NCI-H510A (cell line): Measurements from ENCODE around the gene C20orf96.
"Not testable (repeated sequence)": the region's sequence is repeated elsewhere in the genome, so short reads cannot be mapped to it uniquely, and the experiment has no call there.

Experiments
- DNase-seq: peaks from one replicate; lab custom pipeline; 2025; lab: John Stamatoyannopoulos, UW

C20orf96 gene

DNA sequence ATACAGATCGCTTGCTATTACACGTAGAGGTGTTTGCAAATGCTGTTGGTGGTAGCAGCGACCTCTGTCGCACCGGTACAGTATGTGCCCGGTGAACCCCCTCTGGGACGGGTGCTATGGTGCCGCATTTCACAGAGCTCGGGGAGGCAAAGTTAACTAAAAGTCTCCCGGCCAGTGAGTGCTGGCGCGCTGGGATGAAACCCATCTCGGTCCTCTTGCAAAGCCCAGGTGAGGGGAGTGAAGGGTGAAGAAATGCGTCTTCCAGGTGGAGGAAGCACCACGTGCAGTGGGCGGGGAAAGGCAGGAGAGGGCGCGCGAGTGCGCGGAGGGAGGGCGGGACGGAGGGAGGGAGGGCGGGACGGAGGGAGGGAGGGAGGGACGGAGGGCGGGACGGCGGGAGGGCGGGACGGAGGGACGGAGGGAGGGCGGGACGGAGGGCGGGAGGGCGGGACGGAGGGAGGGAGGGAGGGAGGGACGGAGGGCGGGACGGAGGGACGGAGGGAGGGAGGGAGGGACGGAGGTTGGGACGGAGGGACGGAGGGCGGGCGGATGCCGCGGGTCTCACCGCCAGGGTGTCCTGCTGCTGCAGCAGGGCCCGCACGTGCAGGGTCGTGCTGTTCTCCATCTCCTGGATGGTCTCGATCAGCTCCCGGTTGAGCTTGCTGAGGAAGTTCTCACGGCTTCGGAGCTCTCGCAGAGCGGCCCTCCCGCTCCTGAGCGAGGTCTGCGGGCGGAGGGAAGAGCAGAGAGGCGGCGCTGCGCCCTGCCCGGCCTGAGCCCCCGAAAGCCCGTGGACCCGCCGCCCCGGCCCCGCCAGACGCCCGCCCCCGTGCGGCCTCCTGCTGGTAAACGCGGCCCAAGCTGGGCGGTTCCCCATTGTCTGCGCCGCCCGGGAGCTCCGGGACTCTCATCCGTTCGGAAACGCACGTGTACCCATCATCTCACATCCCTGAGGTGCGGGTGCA lies 11.7 kb downstream of the C20orf96 start:
- no peak for DNase-seq

DNA sequence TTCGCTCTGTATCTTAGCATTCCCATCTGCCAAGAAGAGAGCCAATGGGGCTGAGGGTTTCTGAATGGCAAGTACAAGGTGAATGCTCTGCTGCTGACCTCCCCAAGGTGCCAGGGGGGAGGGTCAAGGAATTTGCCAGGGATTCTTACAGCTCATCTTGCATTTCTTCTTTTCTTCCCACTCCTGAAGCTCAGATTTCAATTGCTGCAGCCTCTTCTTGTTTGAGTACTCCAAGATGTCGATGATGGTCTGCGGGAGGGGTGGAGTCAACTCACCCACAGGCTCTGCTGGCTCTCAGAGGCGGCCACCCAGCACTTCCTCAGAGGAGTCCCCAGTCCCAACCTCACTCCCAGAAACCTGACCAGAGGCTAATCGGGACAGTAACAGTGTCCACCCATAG lies 12.4 kb downstream of the C20orf96 start:
- no peak for DNase-seq

DNA sequence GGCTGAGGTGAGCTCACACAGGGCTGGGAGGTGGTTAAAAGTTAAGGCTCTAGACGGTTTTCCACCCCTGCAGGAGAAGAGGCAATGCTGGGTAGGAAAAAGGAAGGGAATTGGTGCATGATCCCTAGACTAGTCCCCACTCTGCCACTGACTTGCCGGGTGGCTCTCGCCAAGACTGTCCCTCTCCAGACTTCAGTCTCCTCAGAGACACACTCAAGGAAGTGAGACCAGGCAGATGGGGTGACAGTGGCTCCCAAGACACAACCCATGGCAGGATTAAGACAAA lies 13.1 kb downstream of the C20orf96 start:
- no peak for DNase-seq

DNA sequence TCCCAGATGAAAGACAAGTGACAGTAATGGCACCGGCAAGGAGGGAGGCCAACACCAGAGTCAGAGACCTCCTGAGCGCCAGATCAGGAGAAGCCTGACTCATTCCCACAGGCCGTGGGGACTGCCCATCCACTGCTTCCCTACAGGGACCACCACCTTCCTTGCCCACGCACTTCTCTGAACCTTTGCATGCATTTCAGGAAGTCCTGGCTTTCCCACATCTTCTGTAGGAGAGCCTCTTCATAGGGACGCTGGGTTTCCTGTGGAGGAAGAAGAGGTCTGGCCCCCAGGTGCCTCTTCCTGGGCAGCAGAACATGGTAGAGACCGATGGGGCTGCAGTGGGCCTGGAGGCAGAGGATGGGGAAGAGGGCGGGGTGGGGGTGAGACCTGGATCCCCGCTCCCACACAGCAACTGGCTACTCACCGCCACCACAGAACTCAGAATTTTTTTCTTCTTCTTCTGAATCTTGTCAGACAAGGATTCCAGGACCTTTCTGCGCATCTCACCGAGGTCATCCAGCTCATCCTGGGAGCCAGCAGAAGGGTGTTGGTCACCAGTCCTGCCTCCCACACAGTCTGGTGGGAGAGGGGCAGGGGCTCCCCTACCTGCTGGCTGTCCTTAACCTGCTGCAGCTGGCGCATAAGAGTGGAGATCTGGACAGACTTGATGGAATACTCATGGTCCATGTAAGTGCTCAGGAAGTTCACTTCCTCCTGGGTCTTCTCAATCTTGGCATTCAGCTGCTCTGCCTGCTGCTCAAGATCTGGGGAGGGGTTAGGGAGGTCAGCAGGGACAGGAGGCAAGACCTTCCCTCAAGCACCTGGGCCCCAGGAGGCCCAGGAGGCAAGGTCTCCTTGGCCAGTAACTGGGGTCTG lies 13.7 kb downstream of the C20orf96 start:
- DNase-seq, result no peak

DNA sequence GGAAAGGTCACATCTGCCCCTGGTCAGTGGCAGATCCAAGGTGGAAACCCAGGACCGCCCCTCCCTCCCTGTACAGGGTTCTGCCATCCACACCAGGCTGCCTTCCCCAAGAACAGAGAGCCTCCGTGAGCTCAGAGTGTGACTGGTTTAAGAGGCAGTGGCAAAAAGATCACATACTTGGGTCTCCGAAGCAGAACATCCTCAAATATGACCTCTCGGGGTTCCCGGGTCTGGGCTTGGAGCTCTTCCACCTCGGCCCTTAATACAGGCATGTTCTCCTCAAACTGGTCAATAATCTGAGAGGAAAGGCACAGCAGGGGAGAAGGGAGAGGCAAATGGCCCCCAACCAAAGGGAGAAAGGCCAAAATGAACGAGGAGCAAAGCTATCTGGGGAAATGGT lies 14.8 kb downstream of the C20orf96 start:
- DNase-seq, result no peak

DNA sequence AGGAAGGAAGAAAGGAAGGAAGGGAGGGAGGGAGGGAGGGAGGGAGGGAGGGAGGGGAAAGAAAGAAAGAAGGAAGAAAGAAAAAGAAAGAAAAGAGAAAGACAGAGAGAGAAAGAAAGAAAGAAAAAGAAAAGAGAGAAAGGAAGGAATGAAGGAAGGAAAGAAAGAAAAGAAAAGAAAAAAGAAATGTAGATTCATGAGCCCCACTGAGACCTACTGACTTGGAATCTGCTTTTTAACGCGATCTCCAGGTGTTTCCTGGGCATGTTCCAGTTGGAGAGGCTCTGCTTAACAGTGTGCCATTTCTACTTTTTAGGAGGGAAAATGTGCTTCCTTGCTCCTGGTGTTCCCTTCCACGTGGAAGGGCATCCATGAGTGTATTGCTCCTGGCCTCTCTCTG lies 16.7 kb downstream of the C20orf96 start:
- no peak for DNase-seq

DNA sequence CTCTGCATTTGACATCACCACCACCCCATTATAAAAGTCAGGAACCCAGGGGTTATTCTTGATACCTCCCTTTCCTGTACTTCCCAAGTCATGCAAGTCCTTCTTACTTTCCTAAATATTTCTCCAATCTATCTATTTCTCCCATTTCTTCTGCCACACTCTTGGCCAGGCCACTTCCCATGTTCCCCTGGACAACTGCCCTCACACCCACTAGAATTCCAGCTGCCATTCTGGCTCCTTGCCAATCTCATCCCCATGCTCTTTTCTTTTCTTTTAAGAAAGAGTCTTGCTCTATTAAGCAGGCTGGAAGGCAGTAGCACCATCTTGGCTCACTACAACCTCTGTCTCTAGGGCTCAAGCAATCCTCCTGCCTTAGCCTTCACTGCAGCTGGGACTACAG lies 17.8 kb downstream of the C20orf96 start:
- no peak for DNase-seq

DNA sequence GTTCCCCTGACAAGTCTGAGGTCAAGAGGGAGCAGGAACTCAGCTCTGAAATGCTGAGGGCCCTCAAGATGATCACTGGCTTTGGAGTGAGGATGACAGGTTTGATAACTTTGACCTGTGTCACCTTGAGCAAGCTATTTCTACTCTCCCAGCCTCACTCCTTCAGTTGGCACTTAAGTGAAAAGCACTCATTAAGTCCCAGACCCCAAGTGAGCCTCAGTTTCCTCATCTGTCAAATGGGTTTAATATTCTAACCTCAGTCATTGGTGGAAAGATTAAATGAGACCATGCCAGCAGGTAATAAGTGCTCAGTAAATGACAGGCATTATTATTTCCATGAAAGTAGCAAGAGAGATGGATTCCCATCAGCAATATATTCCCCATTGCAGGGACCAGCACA lies 19.0 kb downstream of the C20orf96 start:
- DNase-seq, result no peak

DNA sequence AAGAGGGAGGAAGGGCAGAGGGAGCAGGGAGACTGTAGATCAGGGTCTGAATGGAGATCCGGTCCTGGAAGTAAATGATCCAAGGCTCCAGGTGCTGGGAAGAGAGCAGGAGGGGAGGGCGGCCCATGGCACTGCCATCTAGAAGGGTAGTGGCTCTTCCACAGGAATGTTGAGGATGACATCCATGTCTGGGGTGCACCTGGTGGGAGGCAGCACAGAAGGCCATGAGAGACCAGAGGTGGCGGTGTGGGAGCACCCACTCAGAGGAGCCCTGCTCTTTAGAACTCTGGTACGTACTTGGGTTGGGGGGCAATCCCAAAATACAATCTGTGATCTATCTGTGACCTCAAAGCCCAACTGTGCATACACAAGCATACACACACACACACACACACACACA lies 19.5 kb downstream of the C20orf96 start:
- no peak for DNase-seq

DNA sequence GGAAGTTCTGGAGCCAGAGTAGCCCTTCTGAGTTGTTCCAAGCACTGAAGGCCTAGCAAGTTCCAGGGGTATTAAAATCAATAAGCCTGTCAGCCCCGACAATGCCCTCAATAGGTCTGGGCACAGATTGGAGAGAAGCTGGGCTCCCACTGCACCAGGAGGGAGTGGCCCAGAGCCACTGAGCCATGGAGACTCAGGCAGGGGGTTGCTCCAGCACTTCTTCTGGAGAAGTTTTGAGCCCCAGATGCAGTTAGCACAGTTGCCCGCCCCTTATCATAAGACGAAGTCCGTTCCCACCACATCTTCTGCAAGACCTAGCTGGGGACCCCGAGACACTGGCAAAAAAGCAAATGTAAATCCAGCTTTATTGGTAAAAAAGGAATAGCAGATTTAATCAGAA lies 20.0 kb downstream of the C20orf96 start:
- no peak for DNase-seq

DNA sequence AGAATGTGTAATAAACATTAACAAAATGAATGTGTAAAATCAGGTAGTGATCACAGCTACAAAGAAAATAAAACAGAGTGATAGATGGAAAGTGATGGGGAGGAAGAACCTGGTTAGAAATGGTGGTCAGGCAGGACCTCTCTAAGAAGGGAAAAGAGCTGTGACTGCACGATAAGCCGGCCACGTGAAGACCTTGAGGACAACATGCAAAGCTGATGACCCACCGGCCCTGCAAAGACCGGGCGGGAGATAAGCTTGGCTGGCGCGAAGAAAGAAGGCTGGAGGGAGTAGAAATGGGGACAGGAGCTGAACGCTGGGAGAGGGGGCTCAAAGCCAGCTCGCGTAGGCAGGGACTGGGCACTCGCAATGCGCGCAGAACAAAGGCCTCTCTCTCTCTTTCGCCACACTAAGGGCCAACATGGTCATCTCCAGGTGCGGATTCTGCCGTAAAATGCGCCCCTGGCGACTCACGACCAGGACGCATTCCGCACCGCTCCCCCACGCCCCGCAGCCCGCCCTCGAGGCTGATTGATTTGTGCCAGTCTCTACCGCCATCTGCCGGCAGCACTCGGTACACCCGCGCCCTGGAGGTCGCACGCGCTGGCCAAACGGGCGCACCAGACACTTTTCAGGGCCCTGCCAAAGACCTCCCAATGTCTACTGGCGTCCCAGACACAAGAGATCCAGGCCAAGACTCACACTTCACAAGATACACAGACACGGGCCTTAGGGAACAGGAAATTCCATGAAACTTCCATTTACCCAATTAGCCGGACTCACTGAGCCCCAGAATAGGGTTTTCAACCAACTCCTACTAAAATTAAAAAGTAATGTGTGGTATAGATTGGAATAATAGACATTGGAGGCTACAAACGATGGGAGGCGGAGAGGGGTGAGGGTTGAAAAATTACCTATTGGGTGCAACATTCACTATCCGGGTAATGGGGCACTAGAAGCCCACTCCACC lies 23.7 kb downstream of the C20orf96 start:
- DNase-seq, result peak; percentile 86

DNA sequence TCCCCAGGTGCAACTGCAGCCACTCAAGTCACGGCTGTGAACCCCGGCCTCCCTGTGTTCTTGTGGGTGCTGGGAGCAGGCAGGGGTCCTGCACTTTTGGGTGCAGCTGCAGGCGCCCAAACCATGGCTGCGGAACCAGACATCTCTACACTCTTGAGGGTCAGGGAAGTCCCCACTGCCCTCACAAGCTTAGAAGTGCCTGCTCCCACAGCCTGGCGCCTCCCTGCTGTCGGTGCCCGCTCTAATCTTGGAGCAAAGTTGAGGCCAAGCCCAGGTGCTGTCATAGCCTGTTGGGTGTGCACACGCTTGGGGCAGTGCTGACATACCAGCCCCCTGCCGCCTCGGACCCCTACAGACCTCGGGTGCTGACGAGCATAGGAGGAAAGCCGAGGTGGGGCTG lies 26.8 kb downstream of the C20orf96 start:
- no peak for DNase-seq

DNA sequence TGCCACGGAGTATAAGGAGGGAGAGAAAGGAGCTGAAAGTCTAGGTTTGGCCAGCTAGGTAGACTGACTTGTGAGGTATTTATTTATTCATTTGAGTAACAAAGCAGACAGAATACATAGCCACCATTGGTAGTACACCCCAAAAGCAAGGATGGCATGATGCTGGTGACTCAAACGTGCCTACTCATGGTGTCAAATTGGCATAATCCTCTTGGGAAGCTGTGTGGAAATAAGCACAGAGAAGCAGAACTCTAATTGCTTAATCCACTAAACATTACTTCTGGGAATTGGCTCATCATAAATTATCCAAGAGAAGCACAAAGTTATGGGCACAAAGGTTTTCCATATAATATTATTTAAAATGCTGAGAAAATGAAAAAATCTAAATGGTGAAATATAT lies 30.6 kb downstream of the C20orf96 start:
- DNase-seq, result no peak

DNA sequence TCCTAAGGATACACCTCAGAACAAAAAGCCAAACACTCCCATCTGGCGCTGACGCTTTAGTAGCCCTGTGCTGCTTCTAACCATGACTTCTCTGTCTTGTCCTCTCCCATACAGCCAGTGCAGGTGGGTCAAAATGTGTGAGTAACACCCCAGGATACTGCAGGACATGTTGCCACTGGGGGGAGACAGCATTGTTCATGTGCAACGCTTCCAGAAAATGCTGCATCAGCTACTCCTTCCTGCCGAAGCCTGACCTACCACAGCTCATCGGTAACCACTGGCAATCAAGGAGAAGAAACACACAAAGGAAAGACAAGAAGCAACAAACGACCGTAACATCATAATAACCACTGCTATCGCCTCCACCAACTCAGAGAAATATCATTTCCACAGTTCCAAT lies 31.6 kb downstream of the C20orf96 start:
- no peak for DNase-seq

DNA sequence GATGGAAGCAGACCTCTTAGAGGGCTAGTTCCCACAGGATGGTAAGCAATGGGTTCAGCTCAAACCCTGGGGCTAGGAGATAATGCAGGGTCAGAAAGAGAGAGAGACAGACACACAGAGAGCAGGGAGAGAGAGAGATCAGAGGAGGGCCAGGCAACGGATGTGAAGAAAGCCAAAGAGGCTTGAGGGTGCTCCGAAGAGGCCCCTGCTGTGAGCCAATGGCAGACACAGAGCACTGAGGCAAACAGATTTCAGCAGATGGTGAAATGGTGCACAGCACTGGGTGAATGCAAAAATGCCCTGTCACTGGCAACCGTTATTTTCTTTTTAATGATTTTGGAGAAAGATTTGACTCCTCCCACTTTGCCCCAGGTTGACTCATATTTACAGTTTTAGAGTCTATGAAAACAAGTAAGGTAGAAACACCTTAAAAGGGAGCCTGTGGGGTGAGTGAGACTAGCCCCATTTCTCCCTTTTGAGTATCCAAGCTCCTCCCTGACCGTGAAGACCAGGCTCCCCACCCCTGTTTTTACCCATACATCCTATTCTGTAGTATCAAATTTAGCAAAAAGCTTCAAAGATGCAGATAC lies 32.2 kb downstream of the C20orf96 start:
- DNase-seq, result no peak

DNA sequence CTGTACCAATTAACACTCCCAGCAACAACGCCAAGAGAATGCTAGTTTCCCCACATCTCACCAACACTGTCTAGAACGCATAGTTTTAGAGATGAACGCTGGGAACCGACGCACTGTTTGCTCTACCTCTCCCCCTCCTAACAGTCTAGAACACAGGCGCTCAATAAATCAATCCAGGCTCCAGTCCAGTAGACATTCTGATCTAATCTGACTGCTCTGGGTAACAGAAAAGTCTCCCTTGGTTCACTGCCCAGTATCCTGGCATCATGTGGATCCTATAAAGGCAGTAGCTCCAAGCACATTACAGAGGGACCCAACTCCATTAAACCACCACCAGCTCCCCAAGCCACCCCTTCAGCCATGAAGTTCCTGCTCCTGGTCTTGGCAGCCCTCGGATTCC lies 33.1 kb downstream of the C20orf96 start, which contains the start of gene DEFB132:
Gene DEFB132 (plus strand): TSS at position 306 of the 400 bp plus-strand sequence. CDS start 55 bp downstream, at position 361.
- DNase-seq, result no peak

DNA sequence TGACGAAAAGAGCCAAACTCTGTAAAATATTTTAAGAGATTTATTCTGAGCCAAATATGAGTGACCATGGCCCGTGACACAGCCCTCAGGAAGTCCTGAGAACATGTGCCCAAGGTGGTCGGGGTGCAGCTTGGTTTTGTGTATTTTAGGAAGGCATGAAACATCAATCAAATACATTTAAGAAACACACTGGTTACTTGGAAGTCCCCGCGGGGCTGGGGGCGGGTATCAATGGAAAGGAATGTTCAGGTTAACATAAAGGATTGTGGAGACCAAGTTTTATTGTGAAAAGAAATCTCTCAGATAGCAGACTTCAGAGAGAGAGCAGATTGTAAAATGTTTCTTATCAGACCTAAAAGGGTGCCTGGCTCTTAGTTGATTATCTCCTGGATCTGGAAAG lies 37.1 kb downstream of the C20orf96 start:
- not testable (repeated sequence) for DNase-seq

DNA sequence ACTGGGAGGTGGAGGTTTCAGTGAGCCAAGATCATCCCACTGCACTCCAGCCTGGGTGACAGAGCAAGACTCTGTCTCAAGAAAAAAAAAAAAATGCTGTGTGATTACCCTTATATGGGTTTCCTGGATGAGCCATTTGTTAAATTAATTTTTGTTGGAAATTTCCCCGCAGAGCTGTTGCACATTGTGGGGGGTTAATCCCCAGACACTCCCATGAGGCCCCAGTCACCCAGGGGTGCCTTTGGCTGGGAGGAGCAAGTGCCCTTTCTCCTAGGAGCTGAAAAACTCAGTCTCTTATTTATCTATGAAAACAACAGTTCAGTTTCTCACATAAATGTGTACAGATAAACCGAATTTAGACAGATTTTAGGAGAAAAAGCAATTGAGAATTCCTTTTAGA lies 37.7 kb downstream of the C20orf96 start:
- DNase-seq, result no peak

DNA sequence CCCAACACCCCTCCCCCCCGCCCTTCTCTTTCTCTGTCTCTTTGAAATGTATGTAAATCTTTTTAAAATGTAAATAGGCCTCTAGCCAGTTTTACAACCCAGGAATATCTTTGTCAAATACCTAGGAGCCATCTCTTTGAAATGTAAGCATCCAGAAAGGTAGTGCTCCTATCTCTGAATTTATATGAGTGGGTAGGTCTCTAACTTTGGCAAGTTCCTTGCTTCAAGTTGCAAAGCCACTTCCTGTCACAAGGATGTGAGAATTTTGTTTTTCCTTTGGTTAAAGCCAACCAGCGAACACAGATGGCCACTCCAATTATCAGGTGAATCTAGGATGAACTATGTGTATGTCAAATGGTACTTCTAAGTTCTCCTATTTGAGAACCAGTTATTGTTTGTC lies 39.2 kb downstream of the C20orf96 start:
- no peak for DNase-seq

DNA sequence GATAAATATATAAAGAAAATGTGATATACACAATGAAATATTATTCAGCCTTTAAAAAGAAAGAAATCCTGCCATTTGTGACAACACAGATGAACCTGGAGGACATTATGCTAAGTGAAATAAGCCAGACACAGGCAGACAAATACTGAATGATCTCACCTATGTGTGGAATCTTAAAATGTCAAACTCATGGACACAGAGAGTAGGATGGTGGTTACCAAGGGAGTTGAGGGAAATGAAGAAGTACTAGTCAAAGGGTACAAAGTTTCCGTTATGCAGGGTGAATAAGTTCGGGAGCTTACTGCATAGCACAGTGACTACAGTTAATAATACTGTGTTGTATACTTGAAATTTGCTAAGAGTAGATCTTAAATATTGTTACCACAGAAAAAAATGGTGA lies 47.6 kb downstream of the C20orf96 start:
- DNase-seq, result no peak

DNA sequence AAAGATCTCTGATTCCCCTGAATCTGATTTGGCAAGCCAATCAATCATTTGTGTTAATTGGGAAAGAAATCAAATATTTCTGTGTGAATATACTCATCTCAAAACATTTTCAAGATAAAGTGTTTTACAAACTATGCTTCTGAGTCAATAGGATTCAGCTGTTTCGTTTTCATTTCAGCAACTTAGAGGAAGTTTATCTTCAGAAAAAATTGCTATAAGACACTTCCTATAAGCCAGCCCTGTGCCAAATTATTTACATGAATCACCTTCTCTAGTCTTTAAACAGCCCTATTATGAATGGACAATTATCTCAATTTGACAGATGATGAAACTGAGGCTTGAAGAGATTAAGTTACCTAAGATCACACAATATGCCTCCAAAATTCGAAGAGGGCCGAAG lies 52.6 kb downstream of the C20orf96 start:
- no peak for DNase-seq

DNA sequence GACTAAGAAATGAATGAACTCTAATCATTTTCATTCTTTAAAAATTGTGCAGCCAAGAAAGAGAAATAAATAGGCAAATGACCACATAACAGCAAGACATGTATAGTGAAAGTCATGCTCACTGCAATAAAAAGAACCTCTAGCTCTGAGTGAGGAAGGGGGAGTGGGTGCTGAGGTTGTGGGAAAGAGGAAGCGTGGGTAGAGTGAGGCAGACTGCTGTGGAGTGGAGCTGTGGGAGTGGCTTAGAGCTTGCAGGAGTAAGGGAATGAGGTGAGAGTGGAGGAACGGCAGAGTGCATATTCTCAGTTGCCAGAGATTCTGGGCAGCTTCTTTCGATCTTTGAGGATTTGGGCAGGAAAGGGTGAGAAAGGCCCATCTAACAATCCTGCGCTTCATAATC lies 53.1 kb downstream of the C20orf96 start:
- DNase-seq, result no peak
